Stimulated activated naive CD4-positive, alpha-beta T cell (primary cell): ENCODE data around the gene TIFAB.

Source experiments
- DNase-seq, 6 experiments: peaks; one replicate each; lab custom pipeline; 2025; lab: John Stamatoyannopoulos, UW

Gene TIFAB

GRCh38 chr5:135481909-135482311, 29.8 kb upstream of the TIFAB start:
- DNase-seq: no peak

GRCh38 chr5:135481387-135481786, 29.2 kb upstream of the TIFAB start:
- no peak for DNase-seq

GRCh38 chr5:135480511-135480910, 28.4 kb upstream of the TIFAB start:
- DNase-seq: no peak

GRCh38 chr5:135478938-135479337, 26.8 kb upstream of the TIFAB start:
- DNase-seq: no peak

- no peak for DNase-seq
Measured at GRCh38 chr5:135477613-135478066, 25.5 kb upstream of the TIFAB start.

GRCh38 chr5:135476615-135477581, 24.7 kb upstream of the TIFAB start:
- DNase-seq: no peak

GRCh38 chr5:135473956-135474670, 22.0 kb upstream of the TIFAB start:
- DNase-seq: no peak

- DNase-seq: no peak
Measured at GRCh38 chr5:135472141-135472540, 20.0 kb upstream of the TIFAB start.

- DNase-seq: no peak
Measured at GRCh38 chr5:135471726-135472125, 19.6 kb upstream of the TIFAB start.

- no peak for DNase-seq
Measured at GRCh38 chr5:135469911-135470310, 17.8 kb upstream of the TIFAB start.

GRCh38 chr5:135468541-135468940, 16.4 kb upstream of the TIFAB start:
- no peak for DNase-seq

- no peak for DNase-seq
Measured at GRCh38 chr5:135467871-135468485, 15.8 kb upstream of the TIFAB start.

- no peak for DNase-seq
Measured at GRCh38 chr5:135467051-135467625, 15.0 kb upstream of the TIFAB start.

- DNase-seq: peak; percentile 11 to 61 (median 32)
Measured at GRCh38 chr5:135466178-135467050, 14.3 kb upstream of the TIFAB start.

GRCh38 chr5:135465391-135466122, 13.4 kb upstream of the TIFAB start:
- no peak for DNase-seq

GRCh38 chr5:135462304-135462703, 10.2 kb upstream of the TIFAB start:
- peak; percentile 2 to 57 (median 37) for DNase-seq

- no peak for DNase-seq
Measured at GRCh38 chr5:135461481-135462151, 9.5 kb upstream of the TIFAB start.

- no peak for DNase-seq
Measured at GRCh38 chr5:135460246-135461033, 8.3 kb upstream of the TIFAB start.

GRCh38 chr5:135458921-135459331, 6.8 kb upstream of the TIFAB start:
- no peak for DNase-seq
